GM12878 (cell line): Measurements from ENCODE around the gene ENOX1.

Source experiments
- CREB1 ChIP-seq: IDR thresholded peaks from 2 replicates; pipeline ENCODE4 v1.6.1; 2012; ENCODE audit warnings: low read depth, mild to moderate bottlenecking, inconsistent platforms
- EP300 ChIP-seq, 2 experiments: fragments of 150-350 bp in 1 of 2; IDR thresholded peaks; 2 replicates each; pipeline ENCODE4 v1.6.1; 2011 to 2012; ENCODE audit warnings: low read depth in 2 of 2, low read length in 2 of 2, borderline replicate concordance in 1 of 2, improper control_type of control experiment in 1 of 2, inconsistent platforms in 1 of 2; ENCODE audit not compliant: control insufficient read depth in 1 of 2
- ETV6 ChIP-seq, 2 experiments: fragments of 450-650 bp in 1 of 2; IDR thresholded peaks in 1 of 2; conservative IDR thresholded peaks in 1 of 2; 2 replicates each; pipeline ENCODE4 v1.6.1; 2014; ENCODE audit warnings: antibody characterized with exemption in 1 of 2, borderline replicate concordance in 1 of 2, low read depth in 1 of 2, mild to moderate bottlenecking in 1 of 2, moderate library complexity in 1 of 2
- EZH2 ChIP-seq: IDR thresholded peaks from 2 replicates; pipeline ENCODE4 v1.6.1; 2012; ENCODE audit warnings: low read depth, mild to moderate bottlenecking, control low read depth, inconsistent platforms, low read length, borderline replicate concordance; ENCODE audit not compliant: control insufficient read depth
- SPI1 ChIP-seq: IDR thresholded peaks from 2 replicates; pipeline ENCODE4 v1.6.1; 2011; ENCODE audit warnings: low read depth, mild to moderate bottlenecking, low read length, moderate library complexity, borderline replicate concordance; ENCODE audit not compliant: insufficient read depth
- SRF ChIP-seq, 2 experiments: IDR thresholded peaks; 2 replicates each; pipeline ENCODE4 v1.6.1; 2011; ENCODE audit warnings: low read depth in 2 of 2, low read length in 2 of 2, mild to moderate bottlenecking in 1 of 2, moderate library complexity in 1 of 2
- ZNF384 ChIP-seq: IDR thresholded peaks from 2 replicates; pipeline ENCODE4 v1.6.1; 2012; ENCODE audit warnings: low read depth, mild to moderate bottlenecking, low read length, improper control_type of control experiment, borderline replicate concordance
- TF ChIP-seq, protein P1 (sequence below), 3 experiments: IDR thresholded peaks in 2 of 3; conservative IDR thresholded peaks in 1 of 3; 2 replicates each; pipeline ENCODE4 v1.5.1; 2011; ENCODE audit warnings: low read depth in 3 of 3, low read length in 3 of 3, mild to moderate bottlenecking in 3 of 3, control low read depth in 2 of 3, moderate library complexity in 2 of 3, inconsistent platforms in 1 of 3, mixed read lengths in 1 of 3; ENCODE audit not compliant: control insufficient read depth in 2 of 3, insufficient read depth in 1 of 3; ENCODE audit errors: extremely low read depth in 1 of 3
- TF ChIP-seq, protein P2 (sequence below): IDR thresholded peaks from 2 replicates; pipeline ENCODE4 v1.6.1; 2011; ENCODE audit warnings: low read depth, mild to moderate bottlenecking, low read length, moderate library complexity, borderline replicate concordance; ENCODE audit errors: extremely low read depth
- TF ChIP-seq, protein P3 (sequence below): fragments of 450-650 bp; IDR thresholded peaks from 2 replicates; pipeline ENCODE4 v1.6.1; 2018; ENCODE audit warnings: borderline replicate concordance, mild to moderate bottlenecking; ENCODE audit not compliant: partially characterized antibody

DNA sequence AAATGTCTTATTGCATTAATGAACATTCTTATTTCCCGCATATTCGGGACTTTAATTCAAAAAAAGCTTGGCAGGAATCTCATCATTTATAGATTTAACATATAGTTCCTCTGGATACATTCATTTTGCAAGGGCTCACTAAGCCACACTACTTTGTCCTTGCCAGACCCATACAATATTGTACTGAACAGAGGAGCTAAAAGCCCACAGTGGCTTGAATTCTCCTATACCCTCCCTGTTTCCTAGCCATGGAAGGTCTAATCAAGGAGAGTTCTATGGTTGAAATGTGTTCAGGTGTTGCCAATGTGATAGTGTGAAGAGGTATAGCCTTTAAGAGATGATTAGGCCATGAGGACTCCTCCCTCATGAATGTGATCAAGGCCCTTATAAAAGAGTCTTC lies 298.9 kb downstream of the ENOX1 start:
- TF ChIP-seq CREB1 (no peak), EZH2 (no peak), SPI1 (no peak), SRF (IDR thresholded peaks at IDR 0.05; ENCODE audit: low read depth in 2 of 2, low read length in 2 of 2) (no peak), ETV6 (conservative IDR thresholded peaks at IDR 0.05 in 1 of 2, IDR thresholded peaks at IDR 0.05 in 1 of 2; ENCODE audit: borderline replicate concordance in 1 of 2, low read depth in 1 of 2) (no peak), ZNF384 (no peak), EP300 (IDR thresholded peaks at IDR 0.05; ENCODE audit: borderline replicate concordance in 1 of 2, control insufficient read depth in 1 of 2, low read depth in 2 of 2, low read length in 2 of 2) (no peak)
- TF ChIP-seq, protein P1, sequence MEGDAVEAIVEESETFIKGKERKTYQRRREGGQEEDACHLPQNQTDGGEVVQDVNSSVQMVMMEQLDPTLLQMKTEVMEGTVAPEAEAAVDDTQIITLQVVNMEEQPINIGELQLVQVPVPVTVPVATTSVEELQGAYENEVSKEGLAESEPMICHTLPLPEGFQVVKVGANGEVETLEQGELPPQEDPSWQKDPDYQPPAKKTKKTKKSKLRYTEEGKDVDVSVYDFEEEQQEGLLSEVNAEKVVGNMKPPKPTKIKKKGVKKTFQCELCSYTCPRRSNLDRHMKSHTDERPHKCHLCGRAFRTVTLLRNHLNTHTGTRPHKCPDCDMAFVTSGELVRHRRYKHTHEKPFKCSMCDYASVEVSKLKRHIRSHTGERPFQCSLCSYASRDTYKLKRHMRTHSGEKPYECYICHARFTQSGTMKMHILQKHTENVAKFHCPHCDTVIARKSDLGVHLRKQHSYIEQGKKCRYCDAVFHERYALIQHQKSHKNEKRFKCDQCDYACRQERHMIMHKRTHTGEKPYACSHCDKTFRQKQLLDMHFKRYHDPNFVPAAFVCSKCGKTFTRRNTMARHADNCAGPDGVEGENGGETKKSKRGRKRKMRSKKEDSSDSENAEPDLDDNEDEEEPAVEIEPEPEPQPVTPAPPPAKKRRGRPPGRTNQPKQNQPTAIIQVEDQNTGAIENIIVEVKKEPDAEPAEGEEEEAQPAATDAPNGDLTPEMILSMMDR (IDR thresholded peaks at IDR 0.05 in 2 of 3, conservative IDR thresholded peaks at IDR 0.05 in 1 of 3; ENCODE audit: control insufficient read depth in 2 of 3, extremely low read depth in 1 of 3, insufficient read depth in 1 of 3, low read depth in 3 of 3, low read length in 3 of 3) = no peak
- TF ChIP-seq, protein P2, sequence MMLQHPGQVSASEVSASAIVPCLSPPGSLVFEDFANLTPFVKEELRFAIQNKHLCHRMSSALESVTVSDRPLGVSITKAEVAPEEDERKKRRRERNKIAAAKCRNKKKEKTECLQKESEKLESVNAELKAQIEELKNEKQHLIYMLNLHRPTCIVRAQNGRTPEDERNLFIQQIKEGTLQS = no peak
- TF ChIP-seq, protein P3, sequence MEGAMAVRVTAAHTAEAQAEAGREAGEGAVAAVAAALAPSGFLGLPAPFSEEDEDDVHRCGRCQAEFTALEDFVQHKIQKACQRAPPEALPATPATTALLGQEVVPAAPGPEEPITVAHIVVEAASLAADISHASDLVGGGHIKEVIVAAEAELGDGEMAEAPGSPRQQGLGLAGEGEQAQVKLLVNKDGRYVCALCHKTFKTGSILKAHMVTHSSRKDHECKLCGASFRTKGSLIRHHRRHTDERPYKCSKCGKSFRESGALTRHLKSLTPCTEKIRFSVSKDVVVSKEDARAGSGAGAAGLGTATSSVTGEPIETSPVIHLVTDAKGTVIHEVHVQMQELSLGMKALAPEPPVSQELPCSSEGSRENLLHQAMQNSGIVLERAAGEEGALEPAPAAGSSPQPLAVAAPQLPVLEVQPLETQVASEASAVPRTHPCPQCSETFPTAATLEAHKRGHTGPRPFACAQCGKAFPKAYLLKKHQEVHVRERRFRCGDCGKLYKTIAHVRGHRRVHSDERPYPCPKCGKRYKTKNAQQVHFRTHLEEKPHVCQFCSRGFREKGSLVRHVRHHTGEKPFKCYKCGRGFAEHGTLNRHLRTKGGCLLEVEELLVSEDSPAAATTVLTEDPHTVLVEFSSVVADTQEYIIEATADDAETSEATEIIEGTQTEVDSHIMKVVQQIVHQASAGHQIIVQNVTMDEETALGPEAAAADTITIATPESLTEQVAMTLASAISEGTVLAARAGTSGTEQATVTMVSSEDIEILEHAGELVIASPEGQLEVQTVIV = no peak
